ENCODE results near the gene FAM20A. TPM values are rescaled to one million over a fixed set of nuclear protein-coding genes. Genes with fewer than 3 reads are reported as not detected.

The FAM20A gene
- total RNA-seq, 1 donor from 2014 or later: 56.5 TPM

GRCh38 chr17:68611353-68612208 is 10.4 kb upstream of the FAM20A start:
- DNase-seq (ENCODE audit: low spot score) (no peak), ATAC-seq (no peak)
- intact Hi-C loops (cut with DNase I): no loop called here

- intact Hi-C loops (cut with DNase I): no loop called here
- DNase-seq (ENCODE audit: low spot score): no peak
Observed at GRCh38 chr17:68610554-68610953, 9.4 kb upstream of the FAM20A start.

DNA sequence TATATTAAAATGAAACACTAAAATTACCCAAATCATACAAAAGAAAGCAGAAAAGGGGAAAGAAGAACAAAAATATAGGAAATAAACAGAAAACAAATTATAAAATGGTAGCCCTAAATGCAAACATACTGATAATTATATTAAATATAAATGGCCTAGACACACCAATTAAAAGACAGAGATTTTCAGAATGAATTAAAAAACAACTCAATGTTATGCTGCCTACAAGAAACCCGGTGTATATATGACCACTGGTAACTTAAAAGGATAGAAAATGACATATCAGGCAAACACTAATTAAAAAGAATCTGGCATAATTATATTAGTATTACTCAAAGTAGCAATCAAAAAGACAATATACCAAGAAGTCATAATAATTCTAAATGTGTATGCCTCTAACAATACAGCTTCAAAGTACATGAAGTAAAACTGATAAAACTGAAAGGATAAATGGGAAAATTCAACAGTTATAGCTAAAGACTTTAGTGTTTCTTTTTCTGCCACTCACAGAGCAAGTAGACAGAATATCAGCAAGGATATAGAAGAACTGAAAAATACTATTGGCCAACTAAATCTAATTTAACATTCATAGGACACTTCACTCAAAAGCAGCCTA is 7.5 kb upstream of the FAM20A start:
- ATAC-seq: no peak
- intact Hi-C loops (cut with DNase I): no loop called here

More at GRCh38 chr17:68610554-68610953, 9.4 kb upstream of the FAM20A start:
- ATAC-seq: no peak

GRCh38 chr17:68606451-68607307 is 5.5 kb upstream of the FAM20A start:
- no peak for ATAC-seq
- DNase-seq (ENCODE audit: low spot score): no peak
- intact Hi-C loops (cut with DNase I): no loop called here

More for the DNA sequence above, 7.5 kb upstream of the FAM20A start:
- DNase-seq (ENCODE audit: low spot score): no peak

- intact Hi-C loops (cut with DNase I): no loop called here
Observed at GRCh38 chr17:68605914-68606313, 4.7 kb upstream of the FAM20A start.

DNA sequence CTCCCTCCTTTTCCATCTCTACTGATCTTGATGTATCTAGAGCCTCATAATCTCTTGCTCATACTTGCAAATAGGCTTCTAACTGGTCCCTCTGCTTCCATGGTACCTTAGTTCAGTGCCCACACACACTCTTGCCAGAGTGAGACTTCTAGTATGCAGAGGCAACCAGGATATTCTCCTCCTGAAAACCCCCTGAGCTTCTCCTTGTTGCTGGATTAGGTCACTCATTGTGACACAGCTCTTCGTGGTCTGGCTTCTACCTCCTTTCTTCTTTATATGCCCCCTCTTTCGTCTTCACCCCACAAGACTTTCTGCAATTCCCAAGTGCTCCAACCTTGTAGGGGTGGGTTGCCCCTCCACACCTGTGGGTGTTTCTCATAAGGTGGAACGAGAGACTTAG is 2.5 kb upstream of the FAM20A start:
- intact Hi-C loops (cut with DNase I): no loop called here

More at GRCh38 chr17:68605914-68606313, 4.7 kb upstream of the FAM20A start:
- ATAC-seq (no peak), DNase-seq (ENCODE audit: low spot score) (no peak)

GRCh38 chr17:68603027-68603426 is 1.9 kb upstream of the FAM20A start:
- intact Hi-C loops (cut with DNase I): no loop called here
- no peak for DNase-seq (ENCODE audit: low spot score)
- peak; percentile 28 for ATAC-seq

More for the DNA sequence above, 2.5 kb upstream of the FAM20A start:
- ATAC-seq: no peak
- no peak for DNase-seq (ENCODE audit: low spot score)

- intact Hi-C loops (cut with DNase I): no loop called here
- ATAC-seq (no peak), DNase-seq (ENCODE audit: low spot score) (no peak)
Observed at GRCh38 chr17:68602289-68602688, 1.1 kb upstream of the FAM20A start.

- intact Hi-C loops (cut with DNase I): no loop called here
- no peak for DNase-seq (ENCODE audit: low spot score)
- peak; percentile 4 for ATAC-seq
Observed at GRCh38 chr17:68601565-68602288, 560 bp upstream of the FAM20A start.

DNA sequence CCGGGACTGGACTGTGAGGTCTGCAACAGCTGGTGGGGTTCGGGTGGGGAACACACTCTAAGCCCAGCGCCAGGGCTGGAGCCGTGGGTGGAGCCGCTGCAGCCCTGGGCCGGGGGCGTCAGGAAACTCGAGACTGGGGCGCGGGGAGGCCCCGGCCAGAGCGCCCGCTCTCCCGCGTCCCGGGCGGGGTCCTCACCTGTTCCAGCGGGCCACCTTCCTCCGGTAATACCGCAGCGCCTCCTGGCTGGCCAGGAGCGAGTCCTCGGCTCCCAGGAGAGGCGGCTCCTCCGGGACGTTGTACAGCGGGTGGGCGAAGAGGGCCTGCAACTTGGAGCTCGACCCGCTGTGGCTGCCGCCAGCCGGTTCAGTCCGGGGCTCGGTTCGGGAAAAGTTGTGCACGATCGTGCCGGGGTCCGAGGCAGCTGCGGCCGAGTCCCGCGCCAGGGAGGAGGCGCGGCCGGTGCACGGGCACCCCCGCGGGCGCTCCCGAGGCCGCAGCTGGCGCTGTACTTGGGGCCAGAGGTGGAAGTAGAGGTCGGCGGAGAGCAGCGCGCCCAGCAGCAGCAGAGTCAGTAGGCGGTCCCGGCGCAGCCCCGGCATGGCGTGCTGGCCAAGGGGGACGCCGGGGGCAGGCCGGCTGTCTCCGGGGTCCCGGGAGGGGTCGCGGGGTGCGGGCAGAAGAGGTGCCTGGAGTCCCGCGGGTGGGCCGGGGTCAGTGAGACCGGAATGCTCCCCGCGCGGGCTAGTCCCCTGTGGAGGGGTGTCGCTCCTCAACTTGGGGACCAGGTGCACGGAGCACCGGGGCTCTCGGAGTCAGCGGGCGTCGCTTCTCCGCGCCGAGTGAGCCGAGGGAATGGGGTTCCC is 868 bp downstream of the FAM20A start:
- intact Hi-C loops (cut with DNase I): no loop called here
- DNase-seq (ENCODE audit: low spot score) (no peak), ATAC-seq (peak; percentile 19)

- intact Hi-C loops (cut with DNase I): no loop called here
- DNase-seq (ENCODE audit: low spot score) (no peak), ATAC-seq (peak; percentile 23)
Observed at GRCh38 chr17:68599552-68600066, 1.6 kb downstream of the FAM20A start.

DNA sequence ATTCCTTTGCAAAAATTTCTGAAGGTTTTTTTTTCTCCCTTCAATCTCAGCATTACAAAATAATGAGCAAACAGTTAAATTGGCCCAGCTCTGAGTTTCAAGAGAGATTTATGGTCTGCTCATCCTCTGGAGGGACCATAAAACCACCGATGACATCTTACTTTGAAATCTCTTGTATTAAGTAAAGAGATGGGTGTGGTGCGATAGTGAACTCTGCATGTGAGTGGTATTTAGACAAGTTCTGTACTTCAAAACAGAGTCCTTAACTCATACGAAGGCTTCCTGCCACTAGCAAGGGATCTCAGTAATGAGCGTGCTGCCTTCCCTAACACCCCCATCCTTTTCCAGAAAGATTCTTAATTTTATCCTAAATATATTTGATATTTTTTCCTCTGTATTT is 2.1 kb downstream of the FAM20A start:
- DNase-seq (ENCODE audit: low spot score): no peak
- intact Hi-C loops (cut with DNase I): no loop called here
- ATAC-seq: peak; percentile 73

DNA sequence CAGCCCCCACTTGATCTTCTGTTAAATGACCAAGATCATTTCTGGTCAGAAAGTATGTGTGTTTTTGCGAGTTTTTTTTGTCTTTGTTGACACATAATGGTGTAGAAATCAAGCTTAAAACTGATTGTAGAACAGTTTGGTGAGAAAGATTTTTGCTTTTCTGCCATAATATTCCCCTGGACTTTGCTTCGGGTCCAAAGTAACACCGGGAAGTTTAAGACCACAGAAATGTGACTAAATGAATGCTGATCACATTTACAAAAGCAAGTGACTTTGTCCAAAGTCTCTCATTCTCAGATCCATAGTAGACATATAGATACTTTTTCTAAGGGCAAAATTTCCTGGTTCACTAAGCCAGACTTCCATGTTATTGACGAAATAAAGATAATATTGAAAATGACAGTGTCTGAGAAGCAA is 2.6 kb downstream of the FAM20A start:
- DNase-seq (ENCODE audit: low spot score) (no peak), ATAC-seq (no peak)
- intact Hi-C loops (cut with DNase I): no loop called here

GRCh38 chr17:68598074-68598473 is 3.1 kb downstream of the FAM20A start:
- DNase-seq (ENCODE audit: low spot score) (no peak), ATAC-seq (no peak)
- intact Hi-C loops (cut with DNase I): no loop called here

- intact Hi-C loops (cut with DNase I): no loop called here
- DNase-seq (ENCODE audit: low spot score): no peak
- ATAC-seq: no peak
Observed at GRCh38 chr17:68596411-68596945, 4.7 kb downstream of the FAM20A start.

- no peak for ATAC-seq
- intact Hi-C loops (cut with DNase I): no loop called here
- DNase-seq (ENCODE audit: low spot score): no peak
Observed at GRCh38 chr17:68595986-68596385, 5.2 kb downstream of the FAM20A start.

DNA sequence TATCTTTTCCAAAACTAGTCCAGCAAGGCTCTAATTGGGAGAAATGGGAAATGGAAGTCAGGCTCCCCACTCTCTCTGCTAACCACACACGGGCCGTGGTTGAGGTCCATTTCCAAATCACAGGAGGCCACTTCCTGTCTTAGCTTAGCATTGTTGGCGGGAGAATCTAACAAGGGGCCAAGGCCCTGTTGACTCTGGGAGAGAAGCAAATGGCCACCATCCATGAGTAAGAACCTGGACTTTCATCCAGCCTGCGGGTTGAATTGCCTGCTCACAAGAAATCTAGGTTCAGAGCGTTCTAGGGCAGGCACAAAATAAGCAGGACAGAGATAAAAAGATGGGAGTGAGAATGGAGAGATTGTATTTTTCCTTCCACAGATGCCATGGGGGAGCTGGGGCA is 5.7 kb downstream of the FAM20A start:
- ATAC-seq: peak; percentile 75
- intact Hi-C loops (cut with DNase I): no loop called here
- DNase-seq (ENCODE audit: low spot score): no peak

DNA sequence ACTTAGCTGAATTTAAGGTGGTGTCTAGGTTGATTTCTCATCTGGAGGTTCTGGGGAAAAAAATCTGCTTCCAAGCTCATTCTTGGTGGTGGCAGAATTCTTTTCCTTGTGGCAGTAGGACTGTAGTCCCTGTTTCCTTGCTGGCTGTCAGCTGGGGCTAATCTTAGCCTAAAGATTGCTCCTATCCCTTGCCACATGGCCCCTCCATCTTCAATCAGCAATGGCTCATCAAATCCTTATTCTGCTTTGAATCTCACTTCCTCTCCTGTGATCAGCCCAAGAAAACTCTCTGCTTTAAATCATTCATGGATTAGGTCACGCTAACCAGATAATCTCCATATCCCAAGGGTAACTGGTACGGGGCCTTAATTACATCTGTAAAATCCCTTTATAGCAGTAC is 6.6 kb downstream of the FAM20A start:
- DNase-seq (ENCODE audit: low spot score) (no peak), ATAC-seq (no peak)
- intact Hi-C loops (cut with DNase I): no loop called here
